GM15510 (cell line): ENCODE data around the gene MYOZ3.

Source experiments
- POLR2A ChIP-seq: IDR thresholded peaks from 3 replicates; pipeline ENCODE4 v1.6.1; 2011; ENCODE audit warnings: borderline replicate concordance; ENCODE audit not compliant: insufficient read length; ENCODE audit errors: extremely low read depth

The MYOZ3 gene

GRCh38 chr5:150647275-150648251 lies 13.5 kb upstream of the MYOZ3 start:
- TF ChIP-seq POLR2A, result no peak

DNA sequence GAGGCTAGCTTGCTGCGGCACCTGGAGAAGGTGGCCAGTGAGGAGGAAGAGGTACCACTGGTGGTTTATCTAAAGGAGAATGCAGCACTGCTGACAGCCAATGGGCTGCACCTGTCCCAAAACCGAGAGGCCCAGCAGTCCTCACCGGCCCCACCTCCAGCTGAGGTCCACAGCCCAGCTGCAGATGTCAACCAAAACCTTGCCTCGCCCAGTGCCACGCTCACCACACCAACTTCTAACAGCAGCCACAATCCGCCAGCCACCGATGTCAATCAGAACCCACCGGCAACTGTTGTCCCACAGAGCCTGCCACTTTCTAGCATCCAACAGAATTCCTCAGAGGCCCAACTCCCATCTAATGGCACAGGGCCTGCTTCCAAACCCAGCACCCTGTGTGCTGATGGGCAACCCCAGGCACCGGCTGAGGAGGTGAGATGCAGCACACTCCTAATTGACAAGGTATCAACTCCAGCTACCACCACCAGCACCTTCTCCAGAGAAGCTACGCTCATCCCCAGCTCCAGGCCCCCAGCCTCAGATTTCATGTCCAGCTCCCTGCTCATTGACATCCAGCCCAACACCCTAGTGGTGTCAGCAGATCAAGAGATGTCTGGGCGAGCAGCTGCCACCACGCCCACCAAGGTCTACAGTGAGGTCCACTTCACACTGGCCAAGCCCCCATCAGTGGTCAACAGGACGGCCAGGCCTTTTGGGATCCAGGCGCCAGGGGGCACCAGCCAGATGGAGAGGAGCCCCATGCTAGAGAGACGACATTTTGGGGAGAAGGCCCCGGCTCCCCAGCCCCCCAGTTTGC lies 12.6 kb upstream of the MYOZ3 start:
- no peak for TF ChIP-seq POLR2A

DNA sequence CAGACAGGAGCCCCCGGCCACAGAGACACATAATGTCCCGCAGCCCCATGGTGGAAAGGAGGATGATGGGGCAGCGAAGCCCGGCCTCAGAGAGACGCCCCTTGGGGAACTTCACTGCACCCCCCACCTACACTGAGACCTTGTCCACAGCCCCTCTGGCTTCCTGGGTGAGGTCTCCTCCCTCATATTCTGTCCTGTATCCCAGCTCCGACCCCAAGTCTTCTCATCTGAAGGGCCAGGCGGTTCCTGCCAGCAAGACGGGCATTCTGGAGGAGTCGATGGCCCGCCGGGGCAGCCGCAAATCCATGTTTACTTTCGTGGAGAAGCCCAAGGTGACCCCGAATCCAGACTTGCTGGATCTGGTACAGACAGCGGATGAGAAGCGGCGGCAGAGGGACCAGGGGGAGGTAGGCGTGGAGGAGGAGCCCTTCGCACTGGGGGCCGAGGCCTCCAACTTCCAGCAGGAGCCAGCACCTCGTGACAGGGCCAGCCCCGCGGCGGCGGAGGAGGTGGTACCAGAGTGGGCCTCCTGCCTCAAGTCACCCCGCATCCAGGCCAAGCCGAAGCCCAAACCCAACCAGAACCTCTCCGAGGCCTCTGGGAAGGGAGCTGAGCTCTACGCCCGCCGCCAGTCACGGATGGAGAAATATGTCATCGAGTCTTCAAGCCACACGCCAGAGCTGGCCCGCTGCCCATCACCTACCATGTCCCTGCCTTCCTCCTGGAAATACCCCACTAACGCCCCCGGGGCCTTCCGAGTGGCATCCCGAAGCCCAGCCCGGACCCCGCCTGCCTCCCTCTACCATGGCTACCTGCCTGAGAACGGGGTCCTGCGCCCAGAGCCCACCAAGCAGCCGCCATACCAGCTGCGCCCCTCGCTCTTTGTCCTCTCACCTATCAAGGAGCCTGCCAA lies 11.7 kb upstream of the MYOZ3 start:
- no peak for TF ChIP-seq POLR2A

GRCh38 chr5:150650021-150651006 lies 10.7 kb upstream of the MYOZ3 start:
- TF ChIP-seq POLR2A, result no peak

DNA sequence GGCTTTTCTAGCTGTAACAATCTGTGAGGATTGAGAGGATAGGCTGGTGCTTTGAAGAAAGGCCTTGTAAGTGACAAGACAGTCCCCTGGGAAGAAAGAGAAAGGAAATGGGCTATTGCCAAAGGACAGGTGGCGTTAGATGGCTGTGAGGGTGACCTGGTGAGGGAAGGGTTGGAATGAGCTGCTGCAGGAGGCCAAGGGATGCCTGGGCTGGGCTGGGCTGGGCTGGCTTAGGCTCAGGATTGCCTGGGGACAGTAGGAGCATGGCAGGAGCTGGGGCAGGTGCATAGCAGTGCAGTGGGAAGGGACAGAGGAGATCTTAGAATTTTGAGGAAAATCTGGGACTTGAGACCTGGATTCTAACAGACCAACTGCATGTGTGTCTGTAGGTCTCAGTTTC lies 9.7 kb upstream of the MYOZ3 start:
- no peak for TF ChIP-seq POLR2A

DNA sequence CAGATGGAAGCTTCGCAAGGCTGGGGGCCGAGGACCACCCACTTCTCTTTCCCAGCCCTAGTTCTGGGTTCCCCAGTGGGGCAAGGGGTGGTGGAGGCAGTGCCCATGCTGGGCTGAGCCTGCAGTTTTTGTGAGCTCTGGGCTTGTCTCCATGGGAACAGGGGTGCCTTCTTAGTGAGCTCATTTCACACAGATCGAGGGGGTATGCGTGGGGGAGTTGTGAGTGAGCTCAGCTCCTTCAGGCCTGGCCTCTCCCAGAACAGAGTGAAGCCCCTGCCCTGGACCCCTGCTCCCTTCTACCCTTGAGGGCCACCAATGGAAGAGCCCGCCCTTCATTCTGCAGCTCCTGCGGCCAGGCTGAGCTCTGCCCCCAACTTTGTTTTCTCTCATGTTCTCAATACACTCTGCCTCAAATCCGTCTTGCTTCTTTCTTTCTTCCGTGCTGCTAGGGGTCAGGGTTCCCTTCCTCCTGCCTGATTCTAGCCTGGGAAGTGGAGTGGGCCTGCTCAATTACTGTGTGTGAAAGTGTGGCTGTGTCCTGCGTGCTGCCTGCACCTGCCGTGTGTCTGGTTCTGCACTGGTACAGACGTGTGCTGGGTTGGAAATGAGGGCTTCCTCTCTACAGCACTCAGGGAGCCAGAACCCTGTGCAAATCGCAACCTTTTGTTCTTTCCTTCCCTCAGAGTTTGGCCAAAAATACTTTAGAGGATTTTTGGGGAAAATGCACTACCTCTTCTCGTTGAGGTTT lies 9.0 kb upstream of the MYOZ3 start:
- TF ChIP-seq POLR2A, result no peak

DNA sequence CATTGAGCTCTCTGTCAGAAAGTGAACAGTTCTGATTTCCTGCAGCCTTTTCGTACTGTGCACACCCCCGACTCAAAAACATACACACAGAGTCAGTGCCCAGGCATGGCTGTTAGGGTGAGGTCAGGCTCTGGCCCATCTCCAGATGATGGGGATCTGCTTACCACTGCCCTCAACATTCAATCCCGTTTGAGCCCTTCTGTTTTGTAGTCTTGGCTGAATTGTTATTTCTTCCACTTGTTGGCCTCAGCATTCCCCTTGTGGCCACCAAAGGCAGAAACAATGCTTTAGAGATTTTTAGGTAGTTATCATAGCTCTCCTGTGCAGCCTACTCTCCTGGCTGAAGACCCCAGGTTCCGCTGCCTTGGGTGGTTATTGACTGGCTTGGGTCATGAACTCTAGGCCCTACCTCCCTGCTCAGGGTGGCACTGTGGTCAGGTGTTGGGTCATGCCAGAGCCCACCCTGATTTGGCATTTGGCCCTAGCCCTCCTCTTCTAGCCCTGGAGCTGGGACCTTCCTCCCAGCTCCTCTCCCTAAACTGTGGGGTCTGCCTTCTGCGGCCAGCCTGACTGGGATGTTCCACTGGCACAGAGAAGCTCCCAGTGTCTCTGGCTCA lies 7.8 kb upstream of the MYOZ3 start:
- no peak for TF ChIP-seq POLR2A

DNA sequence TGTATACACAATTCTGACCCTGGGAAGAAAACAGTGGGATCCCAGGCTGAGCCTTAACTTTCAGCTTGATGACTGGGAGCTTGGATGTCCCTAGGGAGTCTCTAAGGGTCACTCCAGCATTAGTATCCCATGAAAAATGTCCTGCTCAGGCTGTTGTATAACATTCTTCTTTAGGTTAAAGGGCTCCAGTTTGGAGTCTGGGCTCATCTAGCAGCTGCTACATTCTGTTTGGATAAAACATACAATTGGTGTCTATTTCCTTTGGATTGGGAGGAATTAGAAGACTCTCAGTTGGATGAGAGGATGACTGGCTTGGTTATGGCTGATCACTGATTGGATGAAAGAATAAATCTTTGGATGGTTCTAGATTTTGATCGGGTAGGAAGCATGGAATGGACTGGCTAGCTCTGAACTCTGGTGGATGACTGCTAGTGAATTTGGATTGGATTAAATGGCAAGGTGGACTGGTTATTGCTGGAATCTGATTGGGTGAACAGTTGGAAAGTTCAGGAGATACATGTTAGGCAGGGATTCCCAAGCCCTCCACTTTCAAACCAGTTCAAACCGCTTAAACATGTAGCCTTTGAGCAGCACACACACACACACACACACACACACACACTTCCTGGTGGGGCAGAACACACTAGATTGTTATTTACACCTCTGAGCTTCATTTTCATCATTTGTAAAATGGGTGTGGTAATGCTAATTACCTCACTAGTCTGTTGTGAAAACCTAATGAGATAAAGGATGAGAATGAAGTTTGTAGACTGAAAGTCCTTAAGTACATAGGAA lies 7.1 kb upstream of the MYOZ3 start:
- TF ChIP-seq POLR2A, result no peak

DNA sequence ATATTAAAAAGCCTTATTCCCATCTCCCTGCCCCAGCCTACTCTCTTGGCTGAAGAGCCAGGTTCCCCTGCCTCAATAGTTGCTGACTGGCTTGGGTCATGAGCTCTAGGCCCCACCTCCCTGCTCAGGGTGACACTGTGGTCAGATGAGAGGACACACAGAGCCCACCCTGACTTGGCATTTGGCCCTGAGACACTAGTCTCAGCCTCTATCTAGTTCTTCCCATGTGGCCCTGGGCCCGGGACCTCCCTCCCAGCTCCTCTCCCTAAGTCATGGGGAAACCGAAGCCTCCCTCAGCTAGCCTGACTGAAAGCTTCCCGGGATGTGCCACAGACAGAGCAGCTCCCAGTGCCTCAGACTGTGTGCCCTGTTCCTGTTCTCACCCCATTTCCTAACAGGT lies 5.8 kb upstream of the MYOZ3 start:
- no peak for TF ChIP-seq POLR2A

DNA sequence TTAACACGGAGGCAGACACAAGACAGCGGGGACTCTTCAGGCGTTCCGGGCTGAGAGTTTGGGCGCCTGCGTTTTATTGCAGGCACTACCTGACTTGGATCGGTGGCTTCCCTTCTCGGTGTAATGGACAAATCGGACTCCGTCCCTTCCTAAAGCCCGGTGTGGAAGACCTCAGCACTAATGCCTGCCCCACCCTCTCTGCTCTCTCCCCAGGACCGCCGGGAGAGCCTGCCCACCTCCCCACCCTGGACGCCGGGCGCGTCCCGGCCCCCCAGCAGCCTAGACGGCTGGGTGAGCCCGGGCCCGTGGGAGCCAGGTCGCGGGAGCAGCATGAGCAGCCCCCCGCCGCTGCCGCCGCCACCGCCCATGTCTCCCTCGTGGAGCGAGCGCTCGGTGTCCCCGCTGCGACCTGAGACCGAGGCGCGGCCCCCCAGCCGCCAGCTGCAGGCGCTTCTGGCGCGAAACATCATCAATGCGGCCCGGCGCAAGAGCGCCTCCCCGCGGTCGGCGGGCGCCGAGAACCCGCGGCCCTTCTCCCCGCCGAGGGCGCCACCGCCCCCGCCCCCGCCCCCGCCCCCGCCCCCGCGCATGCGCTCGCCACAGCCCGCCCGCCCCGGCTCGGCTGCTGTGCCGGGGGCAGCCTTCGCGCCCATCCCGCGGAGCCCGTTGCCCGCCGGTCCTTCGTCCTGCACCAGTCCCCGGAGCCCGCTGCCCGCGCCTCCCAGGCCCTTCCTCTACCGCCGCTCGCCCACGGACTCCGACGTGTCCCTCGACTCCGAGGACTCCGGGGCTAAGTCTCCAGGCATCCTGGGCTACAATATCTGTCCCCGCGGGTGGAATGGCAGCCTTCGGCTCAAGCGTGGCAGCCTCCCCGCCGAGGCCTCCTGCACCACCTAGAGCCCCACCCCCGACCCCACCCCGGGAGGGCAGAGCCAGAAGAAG lies 4.6 kb upstream of the MYOZ3 start:
- TF ChIP-seq POLR2A, result peak; percentile 27
